NK-92 (cell line): ENCODE data around the gene TMEM82.
"Not testable (repeated sequence)": the region's sequence is repeated elsewhere in the genome, so short reads cannot be mapped to it uniquely, and the experiment has no call there.

Experiments used
- DNase-seq: peaks from one replicate; lab custom pipeline; 2025; ENCODE audit not compliant: unreplicated experiment; lab: John Stamatoyannopoulos, UW

Gene TMEM82

DNA sequence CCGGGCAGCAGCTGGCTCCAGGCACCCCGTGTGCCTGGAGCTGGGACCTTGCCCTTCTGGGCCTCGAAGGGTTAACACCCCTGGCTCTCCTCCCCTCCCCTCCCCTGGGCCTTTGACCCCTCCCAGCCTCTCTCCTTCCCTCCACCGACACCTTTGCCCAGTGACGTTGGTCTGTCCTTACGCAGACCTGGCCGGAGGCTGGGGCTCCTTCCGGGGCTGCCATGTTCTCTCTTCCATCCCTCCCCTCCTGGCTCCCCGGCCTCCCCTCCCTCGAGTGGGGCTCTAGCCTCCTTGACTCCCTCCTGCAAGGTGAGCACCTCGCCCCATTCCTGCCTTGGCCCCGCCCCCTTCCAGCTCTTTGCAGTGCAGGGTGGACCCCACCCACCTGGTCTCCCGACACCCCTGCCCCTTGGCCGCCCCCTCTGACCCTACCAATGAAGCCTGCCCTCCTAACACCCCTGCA is at the start of gene TMEM82:
Gene TMEM82 (plus strand): TSS at position 161 of the 463 bp plus-strand sequence. CDS start 61 bp downstream, at position 222.
- no peak for DNase-seq

DNA sequence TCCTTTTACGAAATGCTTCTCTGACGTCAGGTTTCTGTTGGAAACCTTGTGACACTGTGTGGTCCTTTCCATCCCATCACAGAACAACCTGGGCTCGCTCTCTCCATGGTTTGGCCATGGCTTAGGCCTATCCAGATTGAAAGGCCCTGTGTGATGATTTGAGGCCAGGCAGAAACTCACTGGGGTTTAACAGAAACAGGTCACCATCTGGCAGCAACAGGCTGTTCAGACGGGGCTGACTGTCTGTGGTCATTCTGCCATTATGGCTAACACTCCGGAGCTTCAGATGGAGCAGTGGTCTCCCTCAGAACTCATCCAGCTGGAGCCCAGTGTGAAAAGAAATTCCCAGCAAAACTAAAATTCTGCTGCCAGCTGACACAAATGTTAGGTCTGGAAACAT is 48.9 kb upstream of the TMEM82 start:
- no peak for DNase-seq

- no peak for DNase-seq
Measured at GRCh38 chr1:15696956-15697521, 45.3 kb upstream of the TMEM82 start.

- DNase-seq: no peak
Measured at GRCh38 chr1:15698201-15698600, 44.1 kb upstream of the TMEM82 start.

GRCh38 chr1:15699321-15699720 is 43.0 kb upstream of the TMEM82 start:
- not testable (repeated sequence) for DNase-seq

GRCh38 chr1:15700508-15700907 is 41.8 kb upstream of the TMEM82 start:
- no peak for DNase-seq

DNA sequence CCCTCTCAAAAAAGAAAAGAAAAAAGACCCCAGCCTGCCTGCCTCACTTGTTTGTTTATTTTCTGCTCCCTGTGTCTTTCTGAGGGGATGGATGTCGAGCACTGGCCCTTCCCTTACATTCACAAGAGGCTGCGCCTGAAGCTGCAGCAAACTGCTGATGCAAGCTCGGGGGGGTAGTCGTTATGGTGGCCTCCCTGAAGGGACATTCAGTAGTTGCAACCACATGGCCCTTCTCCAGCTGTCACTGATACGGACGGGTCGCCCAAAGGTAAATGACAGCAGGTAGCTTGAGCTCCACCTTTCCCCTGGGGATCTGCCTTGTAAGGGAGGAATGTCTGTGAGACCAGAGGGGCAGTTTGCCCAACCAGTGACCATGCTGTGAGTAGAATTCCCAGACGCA is 40.5 kb upstream of the TMEM82 start:
- no peak for DNase-seq

GRCh38 chr1:15702722-15703550 is 39.4 kb upstream of the TMEM82 start:
- DNase-seq: no peak

DNA sequence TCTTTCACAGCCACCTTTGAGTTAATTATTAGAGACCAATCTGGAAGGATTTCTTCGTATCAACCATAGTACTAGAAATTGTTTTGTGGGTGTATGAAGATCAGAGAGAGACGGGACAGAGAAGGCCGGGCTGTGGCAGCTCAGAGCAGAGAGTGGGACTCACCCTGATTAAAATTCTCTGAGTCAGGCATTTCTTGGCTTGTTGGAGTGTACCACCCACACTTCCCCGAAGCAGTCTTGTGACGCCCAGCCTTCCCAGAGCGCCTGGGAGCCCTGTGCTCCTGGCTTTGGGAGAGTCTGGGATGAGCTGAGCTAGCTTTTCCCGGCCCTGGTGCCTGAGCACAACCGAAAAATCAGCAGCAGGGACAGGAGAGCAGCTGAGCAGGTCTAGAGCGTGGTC is 38.7 kb upstream of the TMEM82 start:
- DNase-seq: no peak

- no peak for DNase-seq
Measured at GRCh38 chr1:15704526-15705183, 37.6 kb upstream of the TMEM82 start.

- no peak for DNase-seq
Measured at GRCh38 chr1:15705184-15705566, 37.1 kb upstream of the TMEM82 start.

- DNase-seq: no peak
Measured at GRCh38 chr1:15706751-15707150, 35.5 kb upstream of the TMEM82 start.

- no peak for DNase-seq
Measured at GRCh38 chr1:15707239-15707925, 34.9 kb upstream of the TMEM82 start.

GRCh38 chr1:15708486-15709137 is 33.7 kb upstream of the TMEM82 start:
- DNase-seq: no peak

- no peak for DNase-seq
Measured at GRCh38 chr1:15709226-15709625, 33.1 kb upstream of the TMEM82 start.

- no peak for DNase-seq
Measured at GRCh38 chr1:15712168-15712567, 30.1 kb upstream of the TMEM82 start.

- DNase-seq: no peak
Measured at GRCh38 chr1:15714406-15715136, 27.7 kb upstream of the TMEM82 start.

GRCh38 chr1:15717418-15718125 is 24.7 kb upstream of the TMEM82 start:
- DNase-seq: no peak

DNA sequence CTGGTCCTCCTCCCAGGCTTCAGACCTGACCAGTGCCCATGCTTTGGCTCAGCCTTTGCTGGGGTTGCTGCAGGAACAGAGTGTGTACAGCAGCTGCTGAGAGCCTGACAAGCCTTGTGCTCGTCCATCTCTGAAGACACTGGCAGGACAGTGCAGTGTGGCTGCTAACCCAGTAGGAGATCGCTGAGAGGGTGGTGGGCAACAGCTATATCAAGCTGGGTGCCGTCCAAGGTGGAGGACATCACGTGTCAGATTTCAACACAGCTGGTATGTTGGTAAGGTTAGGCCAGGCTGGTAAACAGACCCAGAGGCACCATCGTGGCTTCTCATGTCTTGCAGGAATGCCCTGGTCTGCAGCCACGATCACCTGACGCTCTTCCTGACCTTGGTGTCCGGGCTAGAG is 24.1 kb upstream of the TMEM82 start:
- DNase-seq: no peak
